Glutamatergic neuron (in vitro differentiated cells): ENCODE results near the gene DRAXIN. TPM values are rescaled to one million over a fixed set of nuclear protein-coding genes. Genes with fewer than 3 reads are reported as not detected.

ENCODE experiments used
- DNase-seq: peaks from one replicate; pipeline ENCODE4 v3.0.0; 2022
- H3K27ac Mint-ChIP-seq: one replicate; pipeline ENCODE4 v1.8.0; 2020; ENCODE audit warnings: mild to moderate bottlenecking, mixed read lengths, inconsistent platforms; ENCODE audit not compliant: unreplicated experiment
- H3K27me3 Mint-ChIP-seq: one replicate; pipeline ENCODE4 v1.8.0; 2020; ENCODE audit warnings: mild to moderate bottlenecking, moderate library complexity, mixed read lengths, inconsistent platforms; ENCODE audit not compliant: unreplicated experiment
- H3K36me3 Mint-ChIP-seq: one replicate; pipeline ENCODE4 v1.8.0; 2020; ENCODE audit warnings: mild to moderate bottlenecking, mixed read lengths, inconsistent platforms; ENCODE audit not compliant: unreplicated experiment
- H3K4me1 Mint-ChIP-seq: one replicate; pipeline ENCODE4 v1.8.0; 2020; ENCODE audit warnings: mild to moderate bottlenecking, low read depth, mixed read lengths, inconsistent platforms; ENCODE audit not compliant: unreplicated experiment
- H3K4me3 Mint-ChIP-seq: one replicate; pipeline ENCODE4 v1.8.0; 2020; ENCODE audit warnings: mild to moderate bottlenecking, mixed read lengths, inconsistent platforms; ENCODE audit not compliant: unreplicated experiment
- H3K9me3 Mint-ChIP-seq: one replicate; pipeline ENCODE4 v1.8.0; 2020; ENCODE audit warnings: mild to moderate bottlenecking, moderate library complexity, mixed read lengths, inconsistent platforms; ENCODE audit not compliant: unreplicated experiment
- total RNA-seq: library from RNA; stranded (reverse); fragmentation: NEBNext Ultra II Directional; extraction: Animal tissue kit (Norgen Biotek cat#: 25700); gene quantifications from one replicate; pipeline ENCODE4 v1.2.1, GENCODE V29; 2021; ENCODE audit not compliant: unreplicated experiment
- TF ChIP-seq, protein P1 (sequence below): fragments of 200-600 bp; sonication (generic); IDR thresholded peaks from one replicate; pipeline ENCODE4 v1.5.0; 2021; ENCODE audit not compliant: partially characterized antibody, unreplicated experiment

Gene DRAXIN
- total RNA-seq, 1 donor from 2014 or later = 111 TPM

DNA sequence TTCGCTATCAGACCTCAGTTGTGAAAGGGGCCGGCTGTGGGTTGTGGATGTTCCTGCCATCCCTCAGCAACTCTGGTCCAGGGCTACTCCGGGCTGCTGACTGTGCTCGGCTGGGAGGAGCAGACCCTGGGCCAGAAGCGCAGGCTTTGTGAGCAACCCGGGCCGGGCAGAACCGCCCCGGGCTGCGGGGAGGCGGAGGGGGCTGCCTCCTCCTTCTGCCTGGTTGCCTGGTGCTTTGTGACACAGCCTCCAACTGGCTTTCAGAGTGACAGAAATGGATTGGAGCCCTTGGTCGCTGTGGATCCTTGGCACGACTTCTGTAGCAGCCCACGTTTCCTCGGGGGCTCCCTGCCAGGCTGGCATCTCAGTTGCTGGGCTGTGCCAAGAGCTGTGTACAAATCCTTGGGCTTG is 10.0 kb downstream of the DRAXIN start:
- H3K4me3 Mint-ChIP-seq = peak overlapping the region; percentile 79
- H3K27ac Mint-ChIP-seq = peak overlapping the region; percentile 88
- TF ChIP-seq, protein P1, sequence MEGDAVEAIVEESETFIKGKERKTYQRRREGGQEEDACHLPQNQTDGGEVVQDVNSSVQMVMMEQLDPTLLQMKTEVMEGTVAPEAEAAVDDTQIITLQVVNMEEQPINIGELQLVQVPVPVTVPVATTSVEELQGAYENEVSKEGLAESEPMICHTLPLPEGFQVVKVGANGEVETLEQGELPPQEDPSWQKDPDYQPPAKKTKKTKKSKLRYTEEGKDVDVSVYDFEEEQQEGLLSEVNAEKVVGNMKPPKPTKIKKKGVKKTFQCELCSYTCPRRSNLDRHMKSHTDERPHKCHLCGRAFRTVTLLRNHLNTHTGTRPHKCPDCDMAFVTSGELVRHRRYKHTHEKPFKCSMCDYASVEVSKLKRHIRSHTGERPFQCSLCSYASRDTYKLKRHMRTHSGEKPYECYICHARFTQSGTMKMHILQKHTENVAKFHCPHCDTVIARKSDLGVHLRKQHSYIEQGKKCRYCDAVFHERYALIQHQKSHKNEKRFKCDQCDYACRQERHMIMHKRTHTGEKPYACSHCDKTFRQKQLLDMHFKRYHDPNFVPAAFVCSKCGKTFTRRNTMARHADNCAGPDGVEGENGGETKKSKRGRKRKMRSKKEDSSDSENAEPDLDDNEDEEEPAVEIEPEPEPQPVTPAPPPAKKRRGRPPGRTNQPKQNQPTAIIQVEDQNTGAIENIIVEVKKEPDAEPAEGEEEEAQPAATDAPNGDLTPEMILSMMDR = no peak
- H3K27me3 Mint-ChIP-seq = no peaks in the 10 kb centered on the region
- H3K4me1 Mint-ChIP-seq = peaks cover 48% of the 10 kb centered on the region
- DNase-seq = no peak
- H3K9me3 Mint-ChIP-seq = peaks cover 1% of the 10 kb centered on the region
- H3K36me3 Mint-ChIP-seq = no peaks in the 10 kb centered on the region

- DNase-seq = no peak
- Mint-ChIP-seq H3K4me3 (no peak overlapping the region), H3K27me3 (peaks cover 2% of the 10 kb centered on the region), H3K4me1 (peaks cover 46% of the 10 kb centered on the region), H3K27ac (no peak overlapping the region), H3K36me3 (no peaks in the 10 kb centered on the region), H3K9me3 (peaks cover 1% of the 10 kb centered on the region)
- TF ChIP-seq, protein P1 = no peak
These were observed 10.7 kb downstream of the DRAXIN start for GRCh38 chr1:11701981-11702803.

- Mint-ChIP-seq H3K4me1 (peaks cover 44% of the 10 kb centered on the region), H3K4me3 (no peak overlapping the region), H3K27me3 (peaks cover 2% of the 10 kb centered on the region), H3K27ac (peak overlapping the region; percentile 24), H3K36me3 (no peaks in the 10 kb centered on the region), H3K9me3 (peaks cover 1% of the 10 kb centered on the region)
- DNase-seq = no peak
- TF ChIP-seq, protein P1 = no peak
These were observed 12.1 kb downstream of the DRAXIN start for GRCh38 chr1:11703357-11704193.

GRCh38 chr1:11704194-11704529 is 12.7 kb downstream of the DRAXIN start:
- H3K27ac Mint-ChIP-seq = peak overlapping the region; percentile 24

More at GRCh38 chr1:11704194-11704529, 12.7 kb downstream of the DRAXIN start:
- H3K27me3 Mint-ChIP-seq = peaks cover 2% of the 10 kb centered on the region
- TF ChIP-seq, protein P1 = no peak
- peaks cover 38% of the 10 kb centered on the region for H3K4me1 Mint-ChIP-seq
- no peaks in the 10 kb centered on the region for H3K36me3 Mint-ChIP-seq
- no peak overlapping the region for H3K4me3 Mint-ChIP-seq
- H3K9me3 Mint-ChIP-seq = peaks cover 1% of the 10 kb centered on the region
- DNase-seq = no peak
